ENCODE measurements around the gene MCC.

Gene MCC

DNA sequence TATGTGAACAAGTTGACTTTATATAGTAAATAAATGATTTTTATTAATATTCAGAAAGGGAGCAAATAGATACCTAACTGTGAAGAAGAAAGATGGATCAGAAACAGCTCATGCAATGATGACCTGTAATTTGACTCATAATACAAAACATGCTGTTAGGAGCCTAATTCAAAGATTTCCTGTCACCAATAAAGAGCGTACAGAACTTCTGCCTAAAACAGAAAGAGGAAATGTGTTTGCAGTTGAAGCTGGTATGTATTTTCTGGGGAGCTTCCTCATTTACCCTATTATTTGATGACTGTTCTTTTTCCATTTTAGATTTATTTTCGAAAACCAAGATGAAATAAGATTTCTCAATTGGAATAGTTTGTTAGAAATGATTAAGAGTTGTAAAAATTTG is 36.7 kb upstream of the MCC start:
- Histone ChIP-seq H3K14ac (ENCODE audit: low read length in 2 of 2) (no peak overlapping the region), H3K79me1 (replicated peaks; ENCODE audit: low read length, poor library complexity, severe bottlenecking) (peaks cover 10% of the 10 kb centered on the region), H3K4me1 (ENCODE audit: control insufficient read depth, insufficient read depth, low read depth, low read length) (no peaks in the 10 kb centered on the region), H3K4ac (ENCODE audit: low read depth in 1 of 2, low read length in 2 of 2) (no peak overlapping the region), H3K4me2 (ENCODE audit: low read length, poor library complexity, severe bottlenecking) (no peak overlapping the region), H2AFZ (ENCODE audit: low read depth, low read length) (no peak overlapping the region), H2BK12ac (ENCODE audit: low read length in 2 of 2) (no peak overlapping the region), H4K8ac (ENCODE audit: low read length) (no peak overlapping the region), H2BK120ac (ENCODE audit: low read depth, low read length) (no peak overlapping the region), H2BK5ac (ENCODE audit: low read depth, low read length, poor library complexity, severe bottlenecking) (no peak overlapping the region), H3K36me3 (ENCODE audit: control insufficient read depth in 1 of 2, insufficient read depth in 2 of 2, low read depth in 1 of 2, low read length in 2 of 2) (peaks cover 0 to 21% of the 10 kb centered on the region in 2 experiments), H3K9ac (ENCODE audit: low read length) (no peak overlapping the region), H3K18ac (ENCODE audit: low read depth in 1 of 2, low read length in 2 of 2) (no peak overlapping the region), H3K27ac (ENCODE audit: low read length, poor library complexity, severe bottlenecking) (no peak overlapping the region), H3K4me3 (ENCODE audit: insufficient read depth in 1 of 2, low read depth in 1 of 2, low read length in 2 of 2) (no peak overlapping the region), H3K23ac (ENCODE audit: low read length in 2 of 2) (no peak overlapping the region), H3K9me3 (ENCODE audit: control insufficient read depth, low read length) (no peaks in the 10 kb centered on the region), H3K27me3 (ENCODE audit: control insufficient read depth in 1 of 2, insufficient read depth in 1 of 2, low read length in 2 of 2) (no peaks in the 10 kb centered on the region), H2BK15ac (ENCODE audit: low read depth, poor library complexity, severe bottlenecking) (no peak overlapping the region), H4K91ac (ENCODE audit: low read length) (no peak overlapping the region), H2AK5ac (ENCODE audit: low read length, severe bottlenecking) (no peak overlapping the region)
- no peak for DNase-seq
- WGBS, result no CpG with 5 or more reads among the region's 2 CpGs

- H3K36me3 ChIP-seq (ENCODE audit: control insufficient read depth in 1 of 2, insufficient read depth in 2 of 2, low read depth in 1 of 2, low read length in 2 of 2), result peaks cover 3 to 13% of the 10 kb centered on the region in 2 experiments
- no peak overlapping the region for H2BK5ac ChIP-seq (ENCODE audit: low read depth, low read length, poor library complexity, severe bottlenecking)
- no peak overlapping the region for H2BK120ac ChIP-seq (ENCODE audit: low read depth, low read length)
- H2BK15ac ChIP-seq (ENCODE audit: low read depth, poor library complexity, severe bottlenecking), result no peak overlapping the region
- H2AFZ ChIP-seq (ENCODE audit: low read depth, low read length), result no peak overlapping the region
- no peak overlapping the region for H4K91ac ChIP-seq (ENCODE audit: low read length)
- H3K23ac ChIP-seq (ENCODE audit: low read length in 2 of 2), result no peak overlapping the region
- H2AK5ac ChIP-seq (ENCODE audit: low read length, severe bottlenecking), result no peak overlapping the region
- no peaks in the 10 kb centered on the region for H3K9me3 ChIP-seq (ENCODE audit: control insufficient read depth, low read length)
- H3K4me3 ChIP-seq (ENCODE audit: insufficient read depth in 1 of 2, low read depth in 1 of 2, low read length in 2 of 2), result no peak overlapping the region
- no peaks in the 10 kb centered on the region for H3K4me1 ChIP-seq (ENCODE audit: control insufficient read depth, insufficient read depth, low read depth, low read length)
- H3K18ac ChIP-seq (ENCODE audit: low read depth in 1 of 2, low read length in 2 of 2), result no peak overlapping the region
- no peak overlapping the region for H4K8ac ChIP-seq (ENCODE audit: low read length)
- peaks cover 10% of the 10 kb centered on the region for H3K79me1 ChIP-seq (replicated peaks; ENCODE audit: low read length, poor library complexity, severe bottlenecking)
- no peak for DNase-seq
- no peak overlapping the region for H3K14ac ChIP-seq (ENCODE audit: low read length in 2 of 2)
- H3K9ac ChIP-seq (ENCODE audit: low read length), result no peak overlapping the region
- WGBS, result 100% methylated on average over 1 of the region's 2 CpGs
- H3K27me3 ChIP-seq (ENCODE audit: control insufficient read depth in 1 of 2, insufficient read depth in 1 of 2, low read length in 2 of 2), result no peaks in the 10 kb centered on the region
- H3K4ac ChIP-seq (ENCODE audit: low read depth in 1 of 2, low read length in 2 of 2), result no peak overlapping the region
- no peak overlapping the region for H2BK12ac ChIP-seq (ENCODE audit: low read length in 2 of 2)
- H3K27ac ChIP-seq (ENCODE audit: low read length, poor library complexity, severe bottlenecking), result no peak overlapping the region
- no peak overlapping the region for H3K4me2 ChIP-seq (ENCODE audit: low read length, poor library complexity, severe bottlenecking)
These were observed 34.9 kb upstream of the MCC start for GRCh38 chr5:113523168-113523567.

GRCh38 chr5:113520899-113521298 is 32.6 kb upstream of the MCC start:
- Histone ChIP-seq H3K14ac (ENCODE audit: low read length in 2 of 2) (no peak overlapping the region), H4K8ac (ENCODE audit: low read length) (no peak overlapping the region), H3K79me1 (replicated peaks; ENCODE audit: low read length, poor library complexity, severe bottlenecking) (peaks cover 12% of the 10 kb centered on the region), H3K27me3 (ENCODE audit: control insufficient read depth in 1 of 2, insufficient read depth in 1 of 2, low read length in 2 of 2) (no peaks in the 10 kb centered on the region), H2AK5ac (ENCODE audit: low read length, severe bottlenecking) (no peak overlapping the region), H3K4ac (ENCODE audit: low read depth in 1 of 2, low read length in 2 of 2) (no peak overlapping the region), H4K91ac (ENCODE audit: low read length) (no peak overlapping the region), H2BK120ac (ENCODE audit: low read depth, low read length) (no peak overlapping the region), H2BK5ac (ENCODE audit: low read depth, low read length, poor library complexity, severe bottlenecking) (no peak overlapping the region), H3K4me2 (ENCODE audit: low read length, poor library complexity, severe bottlenecking) (no peak overlapping the region), H3K36me3 (ENCODE audit: control insufficient read depth in 1 of 2, insufficient read depth in 2 of 2, low read depth in 1 of 2, low read length in 2 of 2) (peaks cover 3 to 24% of the 10 kb centered on the region in 2 experiments), H2BK15ac (ENCODE audit: low read depth, poor library complexity, severe bottlenecking) (no peak overlapping the region), H3K27ac (ENCODE audit: low read length, poor library complexity, severe bottlenecking) (no peak overlapping the region), H3K18ac (ENCODE audit: low read depth in 1 of 2, low read length in 2 of 2) (no peak overlapping the region), H3K9ac (ENCODE audit: low read length) (no peak overlapping the region), H2BK12ac (ENCODE audit: low read length in 2 of 2) (no peak overlapping the region), H3K4me1 (ENCODE audit: control insufficient read depth, insufficient read depth, low read depth, low read length) (no peaks in the 10 kb centered on the region), H3K23ac (ENCODE audit: low read length in 2 of 2) (no peak overlapping the region), H3K4me3 (ENCODE audit: insufficient read depth in 1 of 2, low read depth in 1 of 2, low read length in 2 of 2) (no peak overlapping the region), H3K9me3 (ENCODE audit: control insufficient read depth, low read length) (no peaks in the 10 kb centered on the region), H2AFZ (ENCODE audit: low read depth, low read length) (no peak overlapping the region)
- no peak for DNase-seq

GRCh38 chr5:113520429-113520828 is 32.2 kb upstream of the MCC start:
- Histone ChIP-seq H2BK120ac (ENCODE audit: low read depth, low read length) (no peak overlapping the region), H2AK5ac (ENCODE audit: low read length, severe bottlenecking) (no peak overlapping the region), H3K9ac (ENCODE audit: low read length) (peak overlapping the region; percentile 13), H3K36me3 (ENCODE audit: control insufficient read depth in 1 of 2, insufficient read depth in 2 of 2, low read depth in 1 of 2, low read length in 2 of 2) (peaks cover 3 to 19% of the 10 kb centered on the region in 2 experiments), H3K27me3 (ENCODE audit: control insufficient read depth in 1 of 2, insufficient read depth in 1 of 2, low read length in 2 of 2) (no peaks in the 10 kb centered on the region), H2BK15ac (ENCODE audit: low read depth, poor library complexity, severe bottlenecking) (no peak overlapping the region), H3K4me3 (ENCODE audit: insufficient read depth in 1 of 2, low read depth in 1 of 2, low read length in 2 of 2) (no peak overlapping the region), H2BK12ac (ENCODE audit: low read length in 2 of 2) (no peak overlapping the region), H3K4me2 (ENCODE audit: low read length, poor library complexity, severe bottlenecking) (no peak overlapping the region), H4K8ac (ENCODE audit: low read length) (no peak overlapping the region), H3K23ac (ENCODE audit: low read length in 2 of 2) (no peak overlapping the region), H3K79me1 (replicated peaks; ENCODE audit: low read length, poor library complexity, severe bottlenecking) (peaks cover 14% of the 10 kb centered on the region), H3K18ac (ENCODE audit: low read depth in 1 of 2, low read length in 2 of 2) (no peak overlapping the region), H3K27ac (ENCODE audit: low read length, poor library complexity, severe bottlenecking) (no peak overlapping the region), H3K14ac (ENCODE audit: low read length in 2 of 2) (no peak overlapping the region), H3K4me1 (ENCODE audit: control insufficient read depth, insufficient read depth, low read depth, low read length) (no peaks in the 10 kb centered on the region), H2AFZ (ENCODE audit: low read depth, low read length) (no peak overlapping the region), H4K91ac (ENCODE audit: low read length) (no peak overlapping the region), H3K4ac (ENCODE audit: low read depth in 1 of 2, low read length in 2 of 2) (no peak overlapping the region), H3K9me3 (ENCODE audit: control insufficient read depth, low read length) (no peaks in the 10 kb centered on the region), H2BK5ac (ENCODE audit: low read depth, low read length, poor library complexity, severe bottlenecking) (no peak overlapping the region)
- no peak for DNase-seq
